HG02943 (cell line): Measurements from ENCODE around the gene UNC5C.

Experiments used
- ATAC-seq: cut with Tn5 transposase; IDR thresholded peaks from one replicate; pipeline ENCODE4 v1.9.1; 2021; ENCODE audit warnings: mild to moderate bottlenecking, low read depth, moderate library complexity; ENCODE audit not compliant: unreplicated experiment

The UNC5C gene

GRCh38 chr4:95288552-95288951 is 260.2 kb downstream of the UNC5C start:
- ATAC-seq, result no peak

- ATAC-seq, result no peak
Observed at GRCh38 chr4:95285797-95286196, 263.0 kb downstream of the UNC5C start.

GRCh38 chr4:95284655-95285054 is 264.1 kb downstream of the UNC5C start:
- no peak for ATAC-seq

GRCh38 chr4:95283320-95283719 is 265.5 kb downstream of the UNC5C start:
- no peak for ATAC-seq

- no peak for ATAC-seq
Observed at GRCh38 chr4:95272797-95273196, 276.0 kb downstream of the UNC5C start.

GRCh38 chr4:95272036-95272435 is 276.7 kb downstream of the UNC5C start:
- ATAC-seq, result no peak

- no peak for ATAC-seq
Observed at GRCh38 chr4:95268819-95269565, 279.8 kb downstream of the UNC5C start.

GRCh38 chr4:95267081-95267480 is 281.7 kb downstream of the UNC5C start:
- ATAC-seq, result no peak

- ATAC-seq, result no peak
Observed at GRCh38 chr4:95265814-95266740, 282.7 kb downstream of the UNC5C start.

GRCh38 chr4:95264843-95265242 is 283.9 kb downstream of the UNC5C start:
- ATAC-seq, result no peak

GRCh38 chr4:95263960-95264359 is 284.8 kb downstream of the UNC5C start:
- no peak for ATAC-seq

- ATAC-seq, result no peak
Observed at GRCh38 chr4:95263391-95263790, 285.4 kb downstream of the UNC5C start.

GRCh38 chr4:95256108-95256835 is 292.5 kb downstream of the UNC5C start:
- ATAC-seq, result no peak

- no peak for ATAC-seq
Observed at GRCh38 chr4:95255396-95256107, 293.2 kb downstream of the UNC5C start.

GRCh38 chr4:95251568-95251967 is 297.2 kb downstream of the UNC5C start:
- no peak for ATAC-seq

- no peak for ATAC-seq
Observed at GRCh38 chr4:95250544-95251137, 298.1 kb downstream of the UNC5C start.

GRCh38 chr4:95249426-95250021 is 299.2 kb downstream of the UNC5C start:
- ATAC-seq, result no peak

GRCh38 chr4:95248720-95249425 is 299.9 kb downstream of the UNC5C start:
- no peak for ATAC-seq

- ATAC-seq, result no peak
Observed at GRCh38 chr4:95243892-95244291, 304.9 kb downstream of the UNC5C start.
